Heart right ventricle (tissue), 16 donors: ENCODE results near the gene GPR176. TPM values are rescaled to one million over a fixed set of nuclear protein-coding genes. Genes with fewer than 3 reads are reported as not detected.

ENCODE experiments used
- ATAC-seq, 8 donors: fragments of 200-7000 bp; cut with Tn5 transposase; one replicate each; pipeline ENCODE4 v1.9.1; 2020; ENCODE audit warnings: mild to moderate bottlenecking in 8 of 8, moderate library complexity in 8 of 8, moderate number of reproducible peaks in 1 of 8
- DNase-seq, 2 donors: peaks; one replicate each; pipeline ENCODE4 v3.0.0-alpha.2; 2020
- H3K27ac ChIP-seq, 10 donors: fragments of 200-600 bp; sonication (generic) in 2 of 10; one replicate each; pipeline versions ENCODE4 v1.5.0 to v1.8.0; 2020 to 2022; ENCODE audit warnings: mild to moderate bottlenecking in 3 of 10
- H3K27me3 ChIP-seq, 7 donors: fragments of 200-600 bp; one replicate each; pipeline ENCODE4 v1.8.0; 2021 to 2022; ENCODE audit warnings: mild to moderate bottlenecking in 2 of 7
- H3K36me3 ChIP-seq, 9 donors: fragments of 200-600 bp; sonication (generic) in 1 of 9; one replicate each; pipeline versions ENCODE4 v1.5.0 to v1.8.0; 2020 to 2022; ENCODE audit warnings: mild to moderate bottlenecking in 2 of 9
- H3K4me1 ChIP-seq, 9 donors: fragments of 200-600 bp; sonication (generic) in 1 of 9; one replicate each; pipeline versions ENCODE4 v1.5.0 to v1.8.0; 2020 to 2022; ENCODE audit warnings: mild to moderate bottlenecking in 4 of 9
- H3K4me3 ChIP-seq, 10 donors: fragments of 200-600 bp; sonication (generic) in 2 of 10; one replicate each; pipeline versions ENCODE4 v1.5.0 to v1.8.0; 2020 to 2022; ENCODE audit warnings: mild to moderate bottlenecking in 7 of 10, moderate library complexity in 2 of 10
- H3K9me3 ChIP-seq, 11 donors: fragments of 200-600 bp in 10 of 11; sonication (generic) in 2 of 11; one replicate each; pipeline versions ENCODE4 v1.5.0 to v1.8.0; 2013 to 2022; ENCODE audit warnings: mild to moderate bottlenecking in 2 of 11, control low read depth in 1 of 11, moderate library complexity in 1 of 11
- CTCF ChIP-seq, 9 donors: fragments of 200-600 bp; sonication (generic) in 2 of 9; IDR thresholded peaks; one replicate each; pipeline versions ENCODE4 v1.5.0 to v1.8.0; 2021 to 2022; ENCODE audit warnings: antibody characterized with exemption in 9 of 9, mild to moderate bottlenecking in 5 of 9, moderate library complexity in 1 of 9
- WGBS, 2 donors: extraction: QIAGEN DNeasy Blood & Tissue Kit; methylation state at CpG; one replicate each; pipeline ENCODE4 v1.1.7; 2013; ENCODE audit warnings: inconsistent platforms in 1 of 2; 5-methylcytosine and 5-hydroxymethylcytosine counted together
- intact Hi-C, 10 donors: fragments of 100-400 bp; cut with DNase I; formaldehyde crosslinking; loops; one replicate each; pipeline versions ENCODE4 v1.11.1 to v1.14.2; 2022
- polyA plus RNA-seq, 2 donors: library from polyadenylated mRNA; stranded (reverse); fragments of 200-250 nt; gene quantifications; one replicate each; pipeline ENCODE4 v1.2.3, GENCODE V29; 2013
- total RNA-seq, 10 donors: library from RNA; stranded (reverse); fragmentation: NEBNext Ultra II Directional in 3 of 10; extraction: Animal tissue kit (Norgen Biotek cat#: 25700) in 3 of 10; gene quantifications; one replicate each; pipeline versions ENCODE4 v1.2.1 to v1.2.4, GENCODE V29; 2021 to 2023
- donor health status: Arrhythmogenic right ventricular cardiomyopathy.
- donor health status: ischemic (EF 13 %, LVEDD 7.1; RV severe dilation, severe dysfunction).
- donor health status: healthy with polysubstance abuse.
- donor health status: DM: no; HTN: yes; CAD: no.
- donor health status: DM: no; HTN: no; CAD: no.
- donor health status: ischemic (EF 25% LVEDD 6.9; RV normal size, moderate dysfunction).
- donor health status: ischemic (EF 25% LVEDD 5.7; RV mildly dilated, moderate dysfunction).
- donor health status: healthy.
- donor health status: DM: yes; HTN: yes; CAD: no.
- donor health status: Ischemic cardiomyopathy.
- donor health status: ischemic (EF 35%, LVEDD 5.7; RV mildly dilated, moderate dysfunction).
- donor health status: nonischemic (EF 11% LVEDD 7.7; RV severe dilation, severe dysfunction).
- donor health status: DM: yes; HTN: yes; CAD: no.
- donor health status: PGD.
- donor health status: ischemic (EF 29% LVEDD 5.4; RV normal size, mild dysfunction).
- donor health status: nonischemic (EF 23%, LVEDD 6.1; RV moderate dilation, normal function).

GPR176 gene
- total and polyA plus RNA-seq, 12 donors: 0.87 to 3.1 (median 1.6) TPM

GRCh38 chr15:39798382-39798781, 121.7 kb downstream of the GPR176 start:
- ATAC-seq (peak in 2 of 8 donors; percentile 25 to 37), DNase-seq (no peak)
- intact Hi-C loops: loop anchor here in 2 of 10 donors (10.0 kb wide), 1 partner anchor 76 kb away; no protein-coding TSS in a partner anchor
- Histone ChIP-seq H3K9me3 (no peaks in the 10 kb centered on the region), H3K4me1 (peaks cover 0 to 11% (median 0%) of the 10 kb centered on the region in 9 donors), H3K27me3 (no peaks in the 10 kb centered on the region), H3K27ac (no peak overlapping the region), H3K36me3 (no peaks in the 10 kb centered on the region), H3K4me3 (no peak overlapping the region)
- no peak for TF ChIP-seq CTCF (IDR thresholded peaks at IDR 0.05)
- WGBS, 2 donors: 87 to 88% methylated on average over 6 of the region's 6 CpGs

- no peak for TF ChIP-seq CTCF (IDR thresholded peaks at IDR 0.05)
- intact Hi-C loops: loop anchor here in 2 of 10 donors (10.0 kb wide), 1 partner anchor 77 kb away; no protein-coding TSS in a partner anchor
- Histone ChIP-seq H3K27me3 (no peaks in the 10 kb centered on the region), H3K27ac (no peak overlapping the region), H3K4me1 (peaks cover 0 to 11% (median 4%) of the 10 kb centered on the region in 9 donors), H3K4me3 (no peak overlapping the region), H3K9me3 (no peaks in the 10 kb centered on the region), H3K36me3 (no peaks in the 10 kb centered on the region)
- no peak for ATAC-seq
- WGBS, 2 donors: 87 to 92% methylated on average over 6 of the region's 6 CpGs
- no peak for DNase-seq
These were observed 122.7 kb downstream of the GPR176 start for GRCh38 chr15:39797407-39797806.

- intact Hi-C loops: loop anchor here in 2 of 10 donors (10.0 kb wide), 1 partner anchor 78 kb away; no protein-coding TSS in a partner anchor
- Histone ChIP-seq H3K4me3 (no peak overlapping the region), H3K9me3 (no peaks in the 10 kb centered on the region), H3K27ac (no peak overlapping the region), H3K36me3 (no peaks in the 10 kb centered on the region), H3K4me1 (peaks cover 0 to 11% (median 4%) of the 10 kb centered on the region in 9 donors), H3K27me3 (no peaks in the 10 kb centered on the region)
- no peak for TF ChIP-seq CTCF (IDR thresholded peaks at IDR 0.05)
- DNase-seq (no peak), ATAC-seq (no peak)
- 91 to 94% methylated on average over 5 of the region's 5 CpGs for WGBS, 2 donors
These were observed 123.5 kb downstream of the GPR176 start for GRCh38 chr15:39796601-39797000.

GRCh38 chr15:39795486-39795885, 124.6 kb downstream of the GPR176 start:
- DNase-seq (no peak), ATAC-seq (no peak)
- H3K27me3 ChIP-seq: no peaks in the 10 kb centered on the region
- H3K36me3 ChIP-seq: no peaks in the 10 kb centered on the region
- no peak overlapping the region for H3K27ac ChIP-seq
- WGBS, 2 donors: 50 to 66% methylated on average over 3 of the region's 3 CpGs
- intact Hi-C loops: loop anchor here in 2 of 10 donors (10.0 kb wide), 1 partner anchor 79 kb away; no protein-coding TSS in a partner anchor
- H3K4me3 ChIP-seq: no peak overlapping the region
- peaks cover 0 to 11% (median 4%) of the 10 kb centered on the region in 9 donors for H3K4me1 ChIP-seq
- no peaks in the 10 kb centered on the region for H3K9me3 ChIP-seq
- no peak for TF ChIP-seq CTCF (IDR thresholded peaks at IDR 0.05)
